Keratinocyte (primary cell): ENCODE measurements around the gene HSFX4. TPM values are rescaled to one million over a fixed set of nuclear protein-coding genes. Genes with fewer than 3 reads are reported as not detected.

ENCODE experiments used
- DNase-seq: peaks from one replicate; pipeline ENCODE4 v3.0.0-alpha.2; 2011; ENCODE audit warnings: low read depth, missing footprints, low spot score
- FAIRE-seq: peaks from 2 replicates; lab custom pipeline; 2011; peaks lifted over from hg19 to GRCh38; lab: Jason Lieb, UNC
- H2AFZ ChIP-seq: 2 replicates; pipeline ENCODE4 v1.6.0; 2012; ENCODE audit warnings: low read length, control low read depth, inconsistent platforms; ENCODE audit not compliant: control insufficient read depth
- H3K27ac ChIP-seq: 2 replicates; pipeline ENCODE4 v1.5.1; 2011; ENCODE audit warnings: low read length; ENCODE audit not compliant: control insufficient read depth, insufficient read depth
- H3K27me3 ChIP-seq: 3 replicates; pipeline ENCODE4 v1.6.0; 2011; ENCODE audit warnings: low read length; ENCODE audit not compliant: control insufficient read depth, insufficient read depth; ENCODE audit errors: extremely low read depth
- H3K36me3 ChIP-seq, 2 experiments: 2 replicates in 1 of 2; 3 replicates in 1 of 2; pipeline ENCODE4 v1.5.1; 2011; ENCODE audit warnings: low read length in 2 of 2, mild to moderate bottlenecking in 1 of 2; ENCODE audit not compliant: control insufficient read depth in 2 of 2, insufficient read depth in 2 of 2; ENCODE audit errors: extremely low read depth in 1 of 2
- H3K4me1 ChIP-seq: 3 replicates; pipeline ENCODE4 v1.5.1; 2011; ENCODE audit warnings: low read length; ENCODE audit not compliant: control insufficient read depth, insufficient read depth; ENCODE audit errors: extremely low read depth
- H3K4me2 ChIP-seq: 3 replicates; pipeline ENCODE4 v1.6.0; 2011; ENCODE audit warnings: low read depth, low read length; ENCODE audit not compliant: control insufficient read depth, insufficient read depth; ENCODE audit errors: extremely low read depth
- H3K4me3 ChIP-seq, 3 experiments: fragments of 200-600 bp in 1 of 3; sonication (generic) in 1 of 3; 2 replicates in 2 of 3; 3 replicates in 1 of 3; pipeline ENCODE4 v1.5.1; 2011 to 2016; ENCODE audit warnings: low read length in 3 of 3, mild to moderate bottlenecking in 3 of 3, control low read depth in 2 of 3, inconsistent platforms in 1 of 3, low read depth in 1 of 3, mixed read lengths in 1 of 3, mixed run types in 1 of 3, moderate library complexity in 1 of 3; ENCODE audit not compliant: control insufficient read depth in 2 of 3, insufficient read depth in 2 of 3; ENCODE audit errors: extremely low read depth in 1 of 3
- H3K79me2 ChIP-seq: 2 replicates; pipeline ENCODE4 v1.6.0; 2012; ENCODE audit warnings: low read length; ENCODE audit not compliant: control insufficient read depth, insufficient read depth
- H3K9ac ChIP-seq: 3 replicates; pipeline ENCODE4 v1.6.0; 2011; ENCODE audit warnings: low read length; ENCODE audit not compliant: control insufficient read depth, insufficient read depth; ENCODE audit errors: extremely low read depth
- H3K9me1 ChIP-seq: 3 replicates; pipeline ENCODE4 v1.6.0; 2011; ENCODE audit warnings: low read length; ENCODE audit not compliant: control insufficient read depth, insufficient read depth; ENCODE audit errors: extremely low read depth
- H3K9me3 ChIP-seq: 2 replicates; pipeline ENCODE4 v1.5.1; 2012; ENCODE audit warnings: low read depth, low read length; ENCODE audit not compliant: control insufficient read depth
- H4K20me1 ChIP-seq: 3 replicates; pipeline ENCODE4 v1.6.0; 2011; ENCODE audit warnings: low read length; ENCODE audit not compliant: control insufficient read depth, insufficient read depth; ENCODE audit errors: extremely low read depth
- EZH2 ChIP-seq: IDR thresholded peaks from one replicate; pipeline ENCODE4 v1.6.1; 2012; ENCODE audit warnings: inconsistent platforms, mild to moderate bottlenecking, low read length, moderate library complexity
- dilution Hi-C: fragments of 300-500 bp; cut with MboI; formaldehyde crosslinking; loops from one replicate; pipeline ENCODE4 v1.7.0; 2020; ENCODE audit warnings: low sequenced_read_pairs; ENCODE audit not compliant: extremely low pct_ligation_motif_present
- polyA plus RNA-seq, 5 experiments: library from polyadenylated mRNA; depleted of rRNA in 3 of 5; stranded (reverse) in 3 of 5; stranded (forward) in 1 of 5; unstranded in 1 of 5; fragments of >200 nt; gene quantifications; 1 replicate in 1 of 5; 2 replicates in 3 of 5; 3 replicates in 1 of 5; pipeline versions ENCODE4 v1.2.1 to v1.2.3, GENCODE V29; 2011 to 2012; ENCODE audit warnings: missing spikeins in 2 of 5, low read depth in 1 of 5, low replicate concordance in 1 of 5
- TF ChIP-seq, protein P1 (sequence below), 3 experiments: IDR thresholded peaks in 1 of 3; conservative IDR thresholded peaks in 1 of 3; optimal IDR thresholded peaks in 1 of 3; 2 replicates in 2 of 3; 3 replicates in 1 of 3; pipeline versions ENCODE3 to v1.5.1; 2011; ENCODE audit warnings: low read length in 3 of 3, mild to moderate bottlenecking in 3 of 3, moderate library complexity in 2 of 3, control low read depth in 1 of 3, inconsistent platforms in 1 of 3; ENCODE audit not compliant: insufficient read depth in 2 of 3; ENCODE audit errors: extremely low read depth in 1 of 3

Gene HSFX4
- polyA plus RNA-seq, 1 donor (not counting 4 experiments of a cell fraction or from before 2014, with no cell fraction given): not detected

DNA sequence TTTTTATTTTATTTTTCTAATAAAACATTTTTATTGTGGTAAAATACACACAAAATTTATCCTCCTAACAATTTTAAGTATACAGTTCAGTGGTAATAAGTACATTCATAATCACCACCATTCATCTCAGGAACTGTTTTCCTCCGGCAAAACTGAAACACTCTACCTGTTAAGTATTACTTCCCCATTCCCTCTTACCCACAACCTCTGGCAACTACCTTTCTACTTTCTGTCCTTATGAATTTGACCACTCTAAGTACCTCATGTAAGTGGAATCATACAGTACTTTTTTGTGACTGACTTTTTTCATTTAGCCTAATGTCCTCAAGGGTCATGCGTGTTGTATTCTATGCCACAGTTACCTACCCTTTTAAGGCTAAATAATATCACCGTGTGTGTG lies 21.1 kb upstream of the HSFX4 start:
- H3K9me3 ChIP-seq: no peaks in the 10 kb centered on the region
- TF ChIP-seq EZH2: no peak
- TF ChIP-seq, protein P1, sequence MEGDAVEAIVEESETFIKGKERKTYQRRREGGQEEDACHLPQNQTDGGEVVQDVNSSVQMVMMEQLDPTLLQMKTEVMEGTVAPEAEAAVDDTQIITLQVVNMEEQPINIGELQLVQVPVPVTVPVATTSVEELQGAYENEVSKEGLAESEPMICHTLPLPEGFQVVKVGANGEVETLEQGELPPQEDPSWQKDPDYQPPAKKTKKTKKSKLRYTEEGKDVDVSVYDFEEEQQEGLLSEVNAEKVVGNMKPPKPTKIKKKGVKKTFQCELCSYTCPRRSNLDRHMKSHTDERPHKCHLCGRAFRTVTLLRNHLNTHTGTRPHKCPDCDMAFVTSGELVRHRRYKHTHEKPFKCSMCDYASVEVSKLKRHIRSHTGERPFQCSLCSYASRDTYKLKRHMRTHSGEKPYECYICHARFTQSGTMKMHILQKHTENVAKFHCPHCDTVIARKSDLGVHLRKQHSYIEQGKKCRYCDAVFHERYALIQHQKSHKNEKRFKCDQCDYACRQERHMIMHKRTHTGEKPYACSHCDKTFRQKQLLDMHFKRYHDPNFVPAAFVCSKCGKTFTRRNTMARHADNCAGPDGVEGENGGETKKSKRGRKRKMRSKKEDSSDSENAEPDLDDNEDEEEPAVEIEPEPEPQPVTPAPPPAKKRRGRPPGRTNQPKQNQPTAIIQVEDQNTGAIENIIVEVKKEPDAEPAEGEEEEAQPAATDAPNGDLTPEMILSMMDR (optimal IDR thresholded peaks at IDR 0.05 in 1 of 3, IDR thresholded peaks at IDR 0.05 in 1 of 3, conservative IDR thresholded peaks at IDR 0.05 in 1 of 3; ENCODE audit: extremely low read depth in 1 of 3, insufficient read depth in 2 of 3, low read length in 3 of 3): no peak
- no peak overlapping the region for H2AFZ ChIP-seq
- no peaks in the 10 kb centered on the region for H3K9me1 ChIP-seq
- no peaks in the 10 kb centered on the region for H3K27me3 ChIP-seq
- no peaks in the 10 kb centered on the region for H3K4me1 ChIP-seq
- no peak overlapping the region for H3K9ac ChIP-seq
- no peak for FAIRE-seq
- DNase-seq: no peak
- H3K4me2 ChIP-seq: no peak overlapping the region
- no peaks in the 10 kb centered on the region for H4K20me1 ChIP-seq
- no peaks in the 10 kb centered on the region for H3K79me2 ChIP-seq
- no peaks in the 10 kb centered on the region for H3K36me3 ChIP-seq
- dilution Hi-C loops: no loop called here
- H3K4me3 ChIP-seq: no peak overlapping the region
- H3K27ac ChIP-seq: no peak overlapping the region

DNA sequence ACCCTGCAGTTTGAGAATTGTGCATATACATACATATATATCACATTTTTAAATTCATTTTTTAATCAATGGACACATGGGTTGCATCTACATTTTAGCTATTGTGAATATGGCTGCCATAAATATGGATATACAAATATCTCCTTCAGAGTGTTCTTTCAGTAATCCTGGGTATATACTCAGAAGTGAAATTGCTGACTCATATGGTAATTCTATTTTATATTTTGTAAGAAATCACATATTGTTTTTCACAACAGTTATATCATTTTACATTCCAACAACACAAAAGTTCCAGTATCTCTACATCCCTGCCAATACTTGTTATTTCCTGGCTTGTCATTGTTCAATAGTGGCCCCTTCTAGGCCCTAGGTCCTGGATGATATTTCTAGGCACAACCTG lies 20.6 kb upstream of the HSFX4 start:
- Histone ChIP-seq H3K79me2 (no peaks in the 10 kb centered on the region), H3K27me3 (no peaks in the 10 kb centered on the region), H4K20me1 (no peaks in the 10 kb centered on the region), H3K36me3 (no peaks in the 10 kb centered on the region), H3K9me1 (no peaks in the 10 kb centered on the region), H3K9me3 (no peaks in the 10 kb centered on the region), H3K27ac (no peak overlapping the region), H3K9ac (no peak overlapping the region), H3K4me1 (no peaks in the 10 kb centered on the region), H3K4me3 (no peak overlapping the region), H2AFZ (no peak overlapping the region), H3K4me2 (no peak overlapping the region)
- TF ChIP-seq, protein P1 (optimal IDR thresholded peaks at IDR 0.05 in 1 of 3, IDR thresholded peaks at IDR 0.05 in 1 of 3, conservative IDR thresholded peaks at IDR 0.05 in 1 of 3; ENCODE audit: extremely low read depth in 1 of 3, insufficient read depth in 2 of 3, low read length in 3 of 3): no peak
- no peak for TF ChIP-seq EZH2
- FAIRE-seq (no peak), DNase-seq (no peak)
- dilution Hi-C loops: no loop called here
